GM21381 (cell line): ENCODE data around the gene OBSCN.
"Not testable (repeated sequence)": the region's sequence is repeated elsewhere in the genome, so short reads cannot be mapped to it uniquely, and the experiment has no call there.

Experiments
- ATAC-seq: cut with Tn5 transposase; IDR thresholded peaks from one replicate; pipeline ENCODE4 v1.9.1; 2021; ENCODE audit warnings: mild to moderate bottlenecking, moderate library complexity; ENCODE audit not compliant: unreplicated experiment

OBSCN gene

DNA sequence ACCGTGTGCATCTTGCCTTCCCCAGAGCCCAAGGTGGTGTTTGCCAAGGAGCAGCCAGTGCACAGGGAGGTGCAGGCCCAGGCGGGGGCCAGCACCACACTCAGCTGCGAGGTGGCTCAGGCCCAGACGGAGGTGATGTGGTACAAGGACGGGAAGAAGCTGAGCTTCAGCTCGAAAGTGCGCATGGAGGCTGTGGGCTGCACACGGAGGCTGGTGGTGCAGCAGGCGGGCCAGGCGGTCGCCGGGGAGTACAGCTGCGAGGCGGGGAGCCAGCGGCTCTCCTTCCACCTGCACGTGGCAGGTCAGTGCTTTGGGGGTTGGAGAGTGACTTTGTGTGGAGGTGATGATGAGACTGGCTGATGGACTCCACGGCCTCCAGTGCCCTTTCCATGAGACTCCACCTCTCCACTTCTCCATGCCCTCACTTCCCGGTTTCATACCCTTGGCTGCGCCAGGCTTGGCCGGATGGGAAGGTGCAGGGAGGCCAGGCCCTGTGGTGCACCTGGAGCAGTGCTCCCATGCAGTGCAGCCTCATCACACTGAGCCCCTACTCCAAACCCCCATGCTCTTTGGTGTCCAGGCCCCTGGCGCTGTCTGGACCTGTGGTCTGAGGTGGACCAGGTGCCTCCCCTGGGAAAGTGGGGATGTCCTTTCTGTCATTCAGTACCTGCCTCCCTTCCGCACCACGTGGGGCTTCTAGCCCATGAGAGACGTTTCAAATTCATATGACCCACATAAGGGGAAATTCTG lies 49.0 kb downstream of the OBSCN start:
- no peak for ATAC-seq

DNA sequence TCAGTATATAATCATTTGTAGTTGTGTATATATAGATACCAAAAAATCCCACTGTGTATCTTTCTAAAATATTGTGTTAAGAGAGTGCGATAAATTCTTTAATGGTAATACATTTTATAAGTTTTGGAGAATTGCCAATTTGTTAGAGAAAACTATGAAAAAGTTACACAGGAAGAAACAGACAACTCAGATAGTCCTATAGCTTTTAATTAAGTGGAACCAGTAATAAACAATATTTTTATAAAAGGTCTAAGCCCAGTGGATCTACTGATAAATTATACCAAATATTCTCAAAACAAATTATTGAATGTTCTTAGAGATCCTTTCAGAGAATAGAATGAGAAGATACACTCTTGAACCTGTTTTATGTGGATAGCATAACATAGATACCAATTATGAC lies 50.6 kb downstream of the OBSCN start:
- ATAC-seq = no peak

DNA sequence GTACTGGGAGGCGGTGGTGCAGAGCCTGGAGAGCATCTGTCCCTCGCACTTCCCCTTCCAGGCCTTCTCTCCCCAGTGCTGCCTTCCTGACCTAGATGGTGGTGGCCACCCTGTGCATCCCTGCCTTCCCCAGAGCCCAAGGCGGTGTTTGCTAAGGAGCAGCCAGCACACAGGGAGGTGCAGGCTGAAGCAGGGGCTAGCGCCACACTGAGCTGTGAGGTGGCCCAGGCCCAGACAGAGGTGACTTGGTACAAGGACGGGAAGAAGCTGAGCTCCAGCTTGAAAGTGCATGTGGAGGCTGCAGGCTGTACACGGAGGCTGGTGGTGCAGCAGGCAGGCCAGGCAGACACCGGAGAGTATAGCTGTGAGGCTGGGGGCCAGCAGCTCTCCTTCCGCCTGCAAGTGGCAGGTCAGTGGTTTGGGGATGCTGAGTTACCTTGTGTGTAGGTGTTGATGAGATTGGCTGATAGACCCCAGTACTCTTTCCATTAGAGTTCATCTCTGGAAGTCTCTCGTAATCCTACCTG lies 51.6 kb downstream of the OBSCN start:
- no peak for ATAC-seq

DNA sequence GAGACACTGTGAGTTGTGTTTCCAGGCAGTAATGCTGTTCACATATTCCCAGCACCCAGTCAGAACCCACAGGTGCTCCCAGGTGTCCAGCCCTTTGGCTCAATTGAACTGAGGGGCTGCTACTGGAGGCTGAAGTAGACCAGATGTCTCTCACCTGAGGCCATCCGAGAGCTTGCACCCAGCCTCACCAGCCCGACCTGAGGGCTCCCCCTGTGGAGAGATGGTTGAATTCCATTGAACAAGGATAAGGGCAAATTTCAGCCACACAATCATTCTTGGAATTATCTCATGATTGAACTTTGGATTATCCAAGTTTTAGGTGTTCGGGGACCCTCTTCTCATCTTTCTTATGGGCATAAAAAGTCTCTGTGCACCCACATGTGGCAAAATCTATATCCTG lies 52.1 kb downstream of the OBSCN start:
- ATAC-seq = no peak

DNA sequence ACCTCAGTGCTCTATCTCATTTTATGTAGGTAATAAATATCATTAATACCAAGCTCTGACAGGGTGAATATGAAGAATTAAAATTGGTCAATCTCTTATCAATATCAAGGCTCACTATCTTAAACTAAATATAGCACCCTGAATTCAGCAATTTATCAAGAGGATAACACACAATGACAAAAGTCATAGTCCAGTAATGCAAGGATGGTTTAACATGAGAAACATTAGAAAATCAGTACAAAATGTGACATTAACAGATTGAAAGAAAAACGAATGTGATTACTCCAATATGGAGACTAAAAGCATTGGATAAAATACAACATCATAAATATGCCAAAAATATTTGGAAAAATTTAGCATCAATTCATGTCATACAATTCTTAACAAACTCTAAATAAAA lies 53.9 kb downstream of the OBSCN start:
- ATAC-seq = no peak

DNA sequence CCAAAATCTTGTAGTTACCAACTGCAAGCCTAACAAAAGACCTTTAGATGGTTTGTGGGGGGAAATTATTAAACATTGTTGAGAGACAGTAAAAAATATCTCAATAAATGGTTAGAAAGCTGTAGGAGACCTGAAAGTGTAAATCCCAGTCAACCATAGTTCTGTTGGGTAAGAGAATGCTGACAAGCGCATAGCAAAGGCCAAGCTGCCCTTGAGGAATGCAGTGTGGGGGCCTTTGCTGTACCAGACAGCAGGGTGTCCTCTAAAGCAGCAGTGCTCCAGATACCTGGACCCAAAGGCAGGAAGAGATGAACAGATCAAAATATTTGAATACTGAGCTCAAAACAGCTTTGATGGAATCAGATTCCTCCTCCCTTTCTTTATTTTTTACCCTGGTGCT lies 54.6 kb downstream of the OBSCN start:
- no peak for ATAC-seq

DNA sequence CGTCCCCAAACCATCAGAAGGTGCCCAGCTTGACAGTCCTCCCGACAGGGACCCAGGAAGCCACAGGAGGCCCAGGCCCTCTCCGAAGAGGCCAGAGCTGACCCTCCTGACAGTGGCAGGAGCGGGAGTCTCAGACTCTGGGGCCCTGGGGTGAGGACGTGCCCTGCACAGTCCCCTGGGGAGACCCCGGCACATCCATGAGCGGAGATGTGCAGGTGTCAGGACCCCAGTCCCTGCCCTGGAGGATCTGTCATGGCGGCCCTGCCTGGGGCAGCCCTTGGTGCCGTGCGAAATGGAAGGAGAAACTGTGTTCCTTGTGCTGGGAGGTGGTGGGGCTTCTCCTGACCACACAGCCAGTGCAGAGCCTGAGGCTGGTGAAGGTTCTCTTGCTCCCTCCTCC lies 55.8 kb downstream of the OBSCN start:
- no peak for ATAC-seq

DNA sequence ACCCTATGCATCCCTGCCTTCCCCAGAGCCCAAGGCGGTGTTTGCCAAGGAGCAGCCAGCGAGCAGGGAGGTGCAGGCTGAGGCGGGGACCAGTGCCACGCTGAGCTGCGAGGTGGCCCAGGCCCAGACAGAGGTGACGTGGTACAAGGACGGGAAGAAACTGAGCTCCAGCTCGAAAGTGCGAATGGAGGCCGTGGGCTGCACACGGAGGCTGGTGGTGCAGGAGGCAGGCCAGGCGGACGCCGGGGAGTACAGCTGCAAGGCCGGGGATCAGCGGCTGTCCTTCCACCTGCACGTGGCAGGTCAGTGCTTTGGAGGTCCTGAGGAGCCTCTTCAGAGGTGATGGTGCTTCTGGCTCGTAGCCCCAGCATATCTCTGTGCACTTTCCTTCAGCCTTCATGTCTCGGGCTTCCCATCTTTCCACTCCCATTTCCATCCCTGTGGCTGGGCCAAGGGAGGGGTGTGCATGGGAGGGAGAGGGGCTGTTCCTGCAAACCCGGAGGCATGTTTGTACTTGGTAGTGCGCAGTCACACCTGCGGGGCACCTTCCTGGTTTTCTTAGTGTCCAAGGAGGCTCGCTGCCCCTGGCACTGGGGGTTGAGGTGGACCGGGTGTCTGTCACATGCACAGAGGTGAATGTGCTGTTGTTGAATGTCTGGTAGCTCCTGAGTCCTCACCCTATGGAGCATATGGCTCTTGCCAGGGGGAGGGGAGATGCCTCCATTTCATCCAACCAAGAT lies 56.4 kb downstream of the OBSCN start:
- no peak for ATAC-seq

DNA sequence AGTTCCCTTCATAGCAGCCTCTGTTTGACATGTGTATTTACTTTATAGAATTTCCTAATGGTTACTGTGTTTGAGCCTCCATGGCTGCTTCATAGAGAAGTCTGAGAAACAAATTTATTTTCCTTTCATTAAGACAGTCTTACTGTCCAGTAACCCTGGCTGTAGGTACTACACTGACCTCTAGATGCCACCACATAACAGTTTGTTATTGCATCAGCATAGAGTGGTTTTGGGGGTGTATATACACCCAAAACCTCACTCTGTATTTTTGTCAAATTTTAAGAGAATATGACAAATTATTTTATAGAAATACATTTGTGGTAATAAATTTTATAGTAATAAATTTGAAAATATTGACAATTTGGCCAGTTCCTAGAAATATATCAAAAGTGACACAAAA lies 57.3 kb downstream of the OBSCN start:
- ATAC-seq = no peak

DNA sequence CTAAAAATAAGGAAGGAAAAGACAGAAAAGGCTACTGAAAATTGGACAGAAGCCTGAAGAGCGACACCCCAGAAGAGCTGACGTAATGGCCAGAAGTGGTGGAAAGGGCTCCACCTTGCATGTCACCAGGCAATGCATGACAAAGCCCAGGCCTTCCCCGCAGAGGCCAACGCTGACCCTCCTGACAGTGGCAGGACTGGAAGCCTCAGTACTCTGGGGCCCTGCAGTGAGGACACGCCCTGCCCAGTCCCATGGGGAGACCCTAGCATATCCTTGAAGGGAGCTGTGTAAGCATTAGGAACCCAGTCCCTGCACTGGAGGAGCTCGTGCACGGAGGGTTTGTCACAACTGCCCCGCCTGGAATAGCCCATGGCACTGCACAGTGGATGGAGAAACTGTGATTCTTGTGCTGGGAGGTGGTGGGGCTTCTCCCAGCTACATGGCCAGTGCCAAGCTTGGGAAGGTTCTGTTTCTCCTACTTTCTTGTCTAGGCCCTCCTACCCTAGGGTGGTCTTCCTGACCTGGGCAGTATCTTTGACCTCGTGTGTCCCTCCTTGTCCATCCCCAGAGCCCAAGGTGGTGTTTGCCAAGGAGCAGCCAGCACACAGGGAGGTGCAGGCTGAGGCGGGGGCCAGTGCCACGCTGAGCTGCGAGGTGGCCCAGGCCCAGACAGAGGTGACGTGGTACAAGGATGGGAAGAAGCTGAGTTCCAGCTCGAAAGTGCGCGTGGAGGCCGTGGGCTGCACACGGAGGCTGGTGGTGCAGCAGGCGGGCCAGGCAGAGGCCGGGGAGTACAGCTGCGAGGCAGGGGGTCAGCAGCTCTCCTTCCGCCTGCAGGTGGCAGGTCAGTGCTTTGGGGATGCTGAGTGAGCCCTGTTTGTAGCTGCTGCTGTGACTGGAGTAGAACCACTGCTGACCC lies 60.4 kb downstream of the OBSCN start:
- no peak for ATAC-seq

DNA sequence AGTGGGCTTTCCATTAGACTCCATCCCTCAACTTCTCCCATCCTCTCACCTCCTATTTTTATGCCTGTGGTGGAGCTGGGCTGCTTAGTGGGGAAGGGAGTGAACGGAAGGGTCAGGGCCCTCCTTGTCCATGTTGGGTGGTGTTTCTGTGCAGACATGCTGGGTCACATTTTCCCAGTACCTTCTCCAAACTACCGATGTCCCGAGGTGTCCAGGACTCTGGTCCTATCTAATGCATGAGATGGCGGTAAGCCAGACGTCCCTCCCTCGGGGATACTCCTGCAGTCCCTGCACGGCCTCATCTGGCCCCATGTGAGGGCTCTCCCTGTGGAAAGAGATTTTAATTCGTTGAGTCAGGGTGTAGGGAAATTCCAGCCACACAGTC lies 61.0 kb downstream of the OBSCN start:
- ATAC-seq = no peak

DNA sequence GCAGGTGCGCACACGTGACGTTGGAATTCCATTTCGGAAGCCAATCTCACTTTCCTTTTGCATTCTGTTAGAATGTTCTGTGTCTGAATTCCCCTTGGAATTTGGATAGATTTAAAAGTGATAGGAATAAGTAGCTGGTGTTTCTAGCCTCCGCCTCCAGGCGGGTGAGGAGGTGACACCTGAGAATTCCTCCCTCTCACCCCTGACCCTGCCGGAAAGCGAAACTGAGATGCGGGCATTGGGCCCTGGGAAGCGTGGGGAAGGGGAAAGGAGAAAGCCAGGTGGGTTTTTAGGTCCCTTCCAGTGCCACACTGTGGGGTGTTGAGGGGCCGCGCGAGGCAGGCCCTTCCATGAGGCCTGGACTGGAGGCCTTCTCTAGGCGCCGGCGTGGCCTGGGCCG lies 61.6 kb downstream of the OBSCN start:
- ATAC-seq = not testable (repeated sequence)

DNA sequence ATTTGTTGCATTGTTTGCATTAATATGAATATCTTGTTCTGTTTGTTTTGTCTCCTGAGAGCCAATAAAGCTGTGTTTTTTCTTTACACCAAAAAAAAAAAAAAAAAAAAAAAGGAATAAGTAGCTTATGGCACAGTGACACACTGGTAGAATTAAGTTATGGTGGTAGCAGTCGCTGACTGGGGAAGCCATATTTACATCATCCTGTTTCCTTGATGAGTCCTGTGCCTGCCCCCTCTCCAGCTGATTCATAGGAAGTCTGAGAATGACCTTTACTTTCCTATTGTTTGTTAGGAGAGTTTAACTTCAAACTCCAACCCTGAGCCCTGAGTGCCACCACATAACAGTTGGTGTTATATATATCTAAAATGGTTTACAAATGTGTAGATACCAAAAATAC lies 62.2 kb downstream of the OBSCN start:
- ATAC-seq = no peak

DNA sequence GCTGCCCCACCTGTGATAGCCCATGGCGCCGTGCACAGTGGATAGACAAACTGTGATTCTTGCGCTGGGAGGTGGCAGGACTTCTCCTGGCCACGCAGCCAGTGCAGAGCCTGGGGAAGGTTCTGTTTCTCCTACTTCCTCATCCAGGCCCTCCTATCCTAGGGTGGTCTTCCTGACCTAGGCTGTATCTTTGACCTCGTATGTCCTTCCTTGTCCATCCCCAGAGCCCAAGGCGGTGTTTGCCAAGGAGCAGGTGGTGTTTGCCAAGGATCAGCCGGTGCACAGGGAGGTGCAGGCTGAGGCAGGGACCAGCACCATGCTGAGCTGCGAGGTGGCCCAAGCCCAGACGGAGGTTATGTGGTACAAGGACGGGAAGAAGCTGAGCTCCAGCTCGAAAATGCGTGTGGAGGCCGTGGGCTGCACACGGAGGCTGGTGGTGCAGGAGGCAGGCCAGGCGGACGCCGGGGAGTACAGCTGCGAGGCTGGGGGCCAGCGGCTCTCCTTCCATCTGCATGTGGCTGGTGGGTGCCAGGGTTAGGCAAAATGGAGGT lies 63.9 kb downstream of the OBSCN start:
- ATAC-seq = no peak

DNA sequence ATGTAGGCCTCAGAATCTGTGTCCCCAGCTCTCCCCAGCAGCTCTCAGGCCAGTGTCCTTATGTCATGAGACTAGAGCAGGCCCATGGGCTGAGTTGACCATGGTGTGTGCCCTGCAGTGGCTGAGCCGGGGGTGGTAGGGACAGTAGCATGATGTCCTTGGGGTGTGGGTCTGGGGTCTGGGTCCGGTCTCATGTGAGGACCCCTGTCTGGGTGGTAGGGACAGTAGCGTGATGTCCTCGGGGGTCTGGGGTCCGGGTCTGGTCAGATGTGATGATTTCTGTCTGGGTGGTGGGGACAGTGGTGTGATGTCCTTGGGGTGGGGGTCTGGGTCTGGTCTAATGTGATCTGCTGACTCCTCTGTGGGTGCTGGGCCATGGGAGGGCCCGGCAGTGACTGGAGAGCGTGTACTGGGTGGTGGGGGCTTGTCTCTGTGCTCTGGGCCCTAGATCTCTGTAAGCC lies 64.5 kb downstream of the OBSCN start:
- ATAC-seq = no peak

DNA sequence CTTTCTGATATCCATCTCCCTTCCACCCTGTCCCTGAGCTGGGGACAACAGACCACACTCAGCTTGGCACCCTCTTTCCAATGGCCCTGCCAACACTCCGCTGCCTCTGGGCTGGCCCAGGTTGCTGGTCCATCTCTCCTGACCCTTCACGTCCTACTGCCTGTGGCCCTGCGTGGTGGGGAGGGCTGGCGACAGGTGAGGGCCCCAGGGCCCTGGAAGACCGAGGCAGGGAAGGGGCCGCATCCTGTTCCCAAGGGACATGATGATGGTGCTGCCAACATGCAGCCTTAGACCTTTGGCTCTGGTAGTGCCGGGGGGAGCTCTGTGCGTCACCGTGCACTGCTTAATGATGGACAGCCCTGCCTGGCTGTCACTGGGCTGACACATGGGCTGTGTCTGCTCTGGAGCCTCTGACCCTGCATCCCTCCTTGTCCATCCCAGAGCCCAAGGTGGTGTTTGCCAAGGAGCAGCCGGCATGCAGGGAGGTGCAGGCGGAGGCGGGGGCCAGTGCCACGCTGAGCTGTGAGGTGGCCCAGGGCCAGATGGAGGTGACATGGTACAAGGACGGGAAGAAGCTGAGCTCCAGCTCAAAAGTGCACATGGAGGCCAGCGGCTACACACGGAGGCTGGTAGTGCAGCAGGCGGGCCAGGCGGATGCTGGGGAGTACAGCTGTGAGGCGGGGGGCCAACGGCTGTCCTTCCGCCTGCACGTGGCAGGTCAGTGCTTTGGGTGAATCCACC lies 65.2 kb downstream of the OBSCN start:
- ATAC-seq = no peak

DNA sequence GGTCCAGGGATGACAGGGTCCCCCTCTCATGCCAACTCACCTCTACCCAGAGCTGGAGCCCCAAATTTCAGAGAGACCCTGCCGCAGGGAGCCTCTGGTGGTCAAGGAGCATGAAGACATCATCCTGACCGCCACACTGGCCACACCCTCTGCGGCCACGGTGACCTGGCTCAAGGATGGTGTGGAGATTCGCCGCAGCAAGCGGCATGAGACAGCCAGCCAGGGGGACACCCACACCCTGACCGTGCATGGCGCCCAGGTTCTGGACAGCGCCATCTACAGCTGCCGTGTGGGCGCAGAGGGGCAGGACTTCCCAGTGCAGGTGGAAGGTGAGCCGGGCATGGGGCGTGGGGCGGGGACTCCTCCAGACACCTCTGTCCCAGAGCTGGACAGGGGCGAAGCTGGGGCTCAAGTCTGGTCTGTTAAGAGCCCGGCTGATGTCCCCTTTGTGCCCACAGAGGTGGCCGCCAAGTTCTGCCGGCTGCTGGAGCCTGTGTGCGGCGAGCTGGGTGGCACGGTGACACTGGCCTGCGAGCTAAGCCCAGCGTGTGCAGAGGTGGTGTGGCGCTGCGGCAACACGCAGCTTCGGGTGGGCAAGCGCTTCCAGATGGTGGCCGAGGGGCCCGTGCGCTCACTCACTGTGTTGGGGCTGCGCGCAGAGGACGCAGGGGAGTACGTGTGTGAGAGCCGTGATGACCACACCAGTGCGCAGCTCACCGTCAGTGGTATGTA lies 66.0 kb downstream of the OBSCN start:
- ATAC-seq = no peak

DNA sequence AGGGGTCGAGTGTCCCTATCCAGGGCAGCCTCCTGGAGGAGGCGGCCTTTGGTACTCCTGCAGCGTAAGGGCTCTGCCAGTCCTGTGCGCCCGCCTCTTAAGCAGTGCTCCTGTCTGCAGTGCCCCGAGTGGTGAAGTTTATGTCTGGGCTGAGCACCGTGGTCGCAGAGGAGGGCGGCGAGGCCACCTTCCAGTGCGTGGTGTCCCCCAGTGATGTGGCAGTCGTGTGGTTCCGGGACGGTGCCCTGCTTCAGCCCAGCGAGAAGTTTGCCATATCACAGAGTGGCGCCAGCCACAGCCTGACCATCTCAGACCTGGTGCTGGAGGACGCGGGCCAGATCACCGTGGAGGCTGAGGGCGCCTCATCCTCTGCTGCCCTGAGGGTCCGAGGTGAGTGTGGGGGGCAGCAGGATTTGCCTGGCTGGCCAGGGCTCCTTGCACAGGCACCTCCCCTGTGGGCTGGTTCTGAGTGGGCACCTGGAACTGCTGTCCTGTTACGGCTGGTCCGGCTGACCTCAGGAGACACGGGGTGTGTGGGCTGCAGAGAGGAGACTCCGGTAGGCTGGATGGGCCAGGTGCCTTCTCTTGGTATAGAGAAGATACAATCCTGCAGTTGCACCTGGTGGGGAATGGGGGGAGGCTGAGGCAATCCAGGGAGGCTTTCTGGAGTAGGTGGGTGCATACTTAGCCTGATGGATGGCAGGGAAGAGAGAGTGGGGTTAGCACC lies 66.8 kb downstream of the OBSCN start:
- no peak for ATAC-seq

DNA sequence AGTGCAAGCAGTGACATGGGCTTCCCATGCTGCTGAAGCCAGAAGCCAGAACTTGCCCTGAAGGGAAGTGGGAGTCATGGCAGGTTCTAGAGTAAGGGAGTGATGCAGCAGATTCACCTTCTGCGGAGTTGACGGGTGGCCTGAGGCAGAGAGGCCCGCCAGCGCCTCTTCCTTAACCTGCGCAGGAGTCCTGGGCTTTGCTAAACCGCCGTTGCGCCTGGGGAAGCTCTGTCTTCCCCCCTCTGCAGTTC lies 67.3 kb downstream of the OBSCN start:
- ATAC-seq = no peak
